H1 (cell line): ENCODE measurements around the gene LSM11. TPM values are rescaled to one million over a fixed set of nuclear protein-coding genes. Genes with fewer than 3 reads are reported as not detected.

ENCODE experiments used
- CTCF ChIA-PET: fragments of 300-600 bp; sonication (Branson Sonifier 250); formaldehyde crosslinking; loops from one replicate; lab custom pipeline; 2021; ENCODE audit not compliant: partially characterized antibody; lab: Charles Lee
- POLR2A ChIA-PET: fragments of 300-600 bp; sonication (Branson Sonifier 250); formaldehyde crosslinking; loops from one replicate; lab custom pipeline; 2021; ENCODE audit warnings: inconsistent platforms; ENCODE audit not compliant: partially characterized antibody; lab: Charles Lee
- DNase-seq, 2 experiments: peaks; one replicate each; pipeline versions ENCODE4 v3.0.0 to v3.0.0-alpha.2; 2010 to 2022; ENCODE audit warnings: low spot score in 2 of 2, low read depth in 1 of 2, mixed read lengths in 1 of 2
- FAIRE-seq: peaks from 2 replicates; lab custom pipeline; 2011; peaks lifted over from hg19 to GRCh38; lab: Jason Lieb, UNC
- H2AFZ ChIP-seq: 2 replicates; pipeline ENCODE4 v1.8.1; 2012; ENCODE audit warnings: low read length, inconsistent platforms
- H2AK5ac ChIP-seq: 2 replicates; pipeline ENCODE4 v1.6.1; 2013; ENCODE audit warnings: low read depth, low read length
- H2BK120ac ChIP-seq: replicated peaks from 2 replicates; pipeline ENCODE3; 2013; ENCODE audit warnings: low read depth, low read length, inconsistent platforms
- H2BK12ac ChIP-seq: 2 replicates; pipeline ENCODE4 v1.6.1; 2013; ENCODE audit warnings: low read depth, low read length
- H2BK15ac ChIP-seq: 2 replicates; pipeline ENCODE4 v1.6.1; 2013; ENCODE audit warnings: low read length
- H2BK20ac ChIP-seq: 2 replicates; pipeline ENCODE4 v1.6.1; 2013; ENCODE audit warnings: low read length
- H2BK5ac ChIP-seq: 2 replicates; pipeline ENCODE4 v1.6.1; 2013; ENCODE audit warnings: low read depth, low read length
- H3K14ac ChIP-seq: 2 replicates; pipeline ENCODE4 v1.6.1; 2013; ENCODE audit warnings: inconsistent platforms; ENCODE audit not compliant: insufficient read length
- H3K18ac ChIP-seq: 2 replicates; pipeline ENCODE4 v1.6.1; 2013; ENCODE audit warnings: low read length; ENCODE audit errors: extremely low read depth
- H3K23ac ChIP-seq: 2 replicates; pipeline ENCODE4 v1.6.1; 2013; ENCODE audit warnings: inconsistent platforms; ENCODE audit not compliant: insufficient read length
- H3K23me2 ChIP-seq: 2 replicates; pipeline ENCODE4 v1.6.1; 2013; ENCODE audit warnings: low read depth, low read length
- H3K27ac ChIP-seq: 2 replicates; pipeline ENCODE4 v1.6.1; 2011; ENCODE audit warnings: low read depth, low read length, inconsistent platforms
- H3K27me3 ChIP-seq, 4 experiments: replicated peaks in 1 of 4; 1 replicate in 1 of 4; 2 replicates in 3 of 4; pipeline versions ENCODE4 v1.6.1 to v1.8.1; 2011 to 2013; ENCODE audit warnings: low read length in 3 of 4, mild to moderate bottlenecking in 3 of 4, inconsistent platforms in 2 of 4, mixed read lengths in 2 of 4, moderate library complexity in 1 of 4; ENCODE audit not compliant: control insufficient read depth in 3 of 4, insufficient read depth in 3 of 4; ENCODE audit errors: extremely low read depth in 1 of 4
- H3K36me3 ChIP-seq, 4 experiments: 2 replicates each; pipeline versions ENCODE4 v1.6.1 to v1.8.1; 2011 to 2013; ENCODE audit warnings: mild to moderate bottlenecking in 4 of 4, low read length in 3 of 4, moderate library complexity in 2 of 4, control low read depth in 1 of 4, inconsistent platforms in 1 of 4; ENCODE audit not compliant: insufficient read depth in 4 of 4, control insufficient read depth in 2 of 4
- H3K4ac ChIP-seq: replicated peaks from 2 replicates; pipeline ENCODE3; 2013; ENCODE audit warnings: low read length, low read depth, mixed read lengths, inconsistent platforms; ENCODE audit not compliant: insufficient read length
- H3K4me1 ChIP-seq, 4 experiments: replicated peaks in 1 of 4; 1 replicate in 1 of 4; 2 replicates in 3 of 4; pipeline versions ENCODE4 v1.6.1 to v1.8.1; 2011 to 2013; ENCODE audit warnings: low read length in 3 of 4, inconsistent platforms in 2 of 4, mixed read lengths in 1 of 4; ENCODE audit not compliant: insufficient read depth in 4 of 4, control insufficient read depth in 3 of 4
- H3K4me2 ChIP-seq, 2 experiments: 2 replicates each; pipeline versions ENCODE4 v1.6.1 to v1.8.1; 2011 to 2013; ENCODE audit warnings: low read depth in 2 of 2, low read length in 2 of 2, control low read depth in 1 of 2, inconsistent platforms in 1 of 2, mild to moderate bottlenecking in 1 of 2; ENCODE audit not compliant: insufficient read depth in 1 of 2
- H3K4me3 ChIP-seq, 4 experiments: fragments of 200-600, 300-600 bp in 1 of 4; sonication (generic), shearing (Covaris generic), sonication (Bioruptor Twin) in 1 of 4; 2 replicates each; pipeline versions ENCODE4 v1.5.1 to v1.8.1; 2011 to 2016; ENCODE audit warnings: low read length in 4 of 4, low read depth in 3 of 4, control low read depth in 2 of 4, inconsistent platforms in 2 of 4, mild to moderate bottlenecking in 2 of 4, mixed read lengths in 1 of 4, moderate library complexity in 1 of 4; ENCODE audit not compliant: insufficient read depth in 2 of 4; ENCODE audit errors: extremely low read depth in 1 of 4
- H3K56ac ChIP-seq: replicated peaks from 2 replicates; pipeline ENCODE3; 2013; ENCODE audit warnings: low read depth, mild to moderate bottlenecking, mixed read lengths, low read length, inconsistent platforms; ENCODE audit not compliant: insufficient read length
- H3K79me1 ChIP-seq: 2 replicates; pipeline ENCODE4 v1.6.1; 2013; ENCODE audit warnings: low read depth, low read length, control low read depth
- H3K79me2 ChIP-seq, 2 experiments: 2 replicates each; pipeline versions ENCODE4 v1.6.1 to v1.8.1; 2012 to 2013; ENCODE audit warnings: low read length in 2 of 2, mild to moderate bottlenecking in 2 of 2, inconsistent platforms in 1 of 2; ENCODE audit not compliant: insufficient read depth in 2 of 2, control insufficient read depth in 1 of 2
- H3K9ac ChIP-seq, 4 experiments: replicated peaks in 1 of 4; 1 replicate in 1 of 4; 2 replicates in 3 of 4; pipeline versions ENCODE4 v1.6.1 to v1.8.1; 2011 to 2013; ENCODE audit warnings: low read depth in 3 of 4, low read length in 3 of 4, control low read depth in 2 of 4, mild to moderate bottlenecking in 2 of 4, moderate library complexity in 2 of 4, inconsistent platforms in 1 of 4; ENCODE audit errors: extremely low read depth in 1 of 4
- H3K9me3 ChIP-seq, 2 experiments: 2 replicates each; pipeline versions ENCODE4 v1.6.1 to v1.8.1; 2012 to 2013; ENCODE audit warnings: mild to moderate bottlenecking in 2 of 2, moderate library complexity in 2 of 2, control low read depth in 1 of 2, inconsistent platforms in 1 of 2, low read depth in 1 of 2, low read length in 1 of 2, mixed read lengths in 1 of 2; ENCODE audit not compliant: insufficient read depth in 2 of 2
- H4K20me1 ChIP-seq, 2 experiments: replicated peaks in 1 of 2; 2 replicates each; pipeline versions ENCODE3 to v1.8.1; 2011 to 2013; ENCODE audit warnings: inconsistent platforms in 2 of 2, low read length in 2 of 2, mild to moderate bottlenecking in 1 of 2; ENCODE audit not compliant: insufficient read depth in 2 of 2, control insufficient read depth in 1 of 2
- H4K5ac ChIP-seq: 2 replicates; pipeline ENCODE4 v1.6.1; 2013; ENCODE audit warnings: low read length, low read depth, mixed read lengths, inconsistent platforms; ENCODE audit not compliant: insufficient read length
- H4K8ac ChIP-seq: 2 replicates; pipeline ENCODE4 v1.8.0; 2013; ENCODE audit warnings: mild to moderate bottlenecking, moderate library complexity, low read length, inconsistent platforms; ENCODE audit not compliant: insufficient read depth; ENCODE audit errors: extremely low read depth
- H4K91ac ChIP-seq: replicated peaks from 2 replicates; pipeline ENCODE3; 2013; ENCODE audit warnings: low read length, mixed read lengths, inconsistent platforms; ENCODE audit not compliant: insufficient read length
- EGR1 ChIP-seq: IDR thresholded peaks from 2 replicates; pipeline ENCODE4 v1.6.1; 2011; ENCODE audit warnings: low read depth, low read length, borderline replicate concordance
- KDM1A ChIP-seq: fragments of 200-600, 300-600 bp; sonication (generic); IDR thresholded peaks from 2 replicates; pipeline ENCODE4 v1.7.1; 2016; ENCODE audit warnings: mild to moderate bottlenecking, low read length, borderline replicate concordance
- KDM5A ChIP-seq: fragments of 200-600 bp; IDR thresholded peaks from 2 replicates; pipeline ENCODE4 v1.7.1; 2012; ENCODE audit warnings: mild to moderate bottlenecking, low read length, inconsistent platforms, mixed read lengths
- SIRT6 ChIP-seq: IDR thresholded peaks from one replicate; pipeline ENCODE4 v1.7.1; 2012; ENCODE audit warnings: low read length, inconsistent platforms
- SP1 ChIP-seq: IDR thresholded peaks from 2 replicates; pipeline ENCODE4 v1.6.1; 2011; ENCODE audit warnings: low read depth, low read length
- WGBS, 2 experiments: shearing (Covaris generic) in 1 of 2; methylation state at CpG; one replicate each; pipeline versions ENCODE4 v1.1.6 to v1.1.7; 2013 to 2015; ENCODE audit warnings: low lambda C conversion rate in 2 of 2, mixed read lengths in 2 of 2, inconsistent platforms in 1 of 2, low coverage in 1 of 2, missing lambda C conversion rate in 1 of 2; ENCODE audit not compliant: insufficient replicate concordance in 2 of 2, insufficient coverage in 1 of 2, insufficient read length in 1 of 2; ENCODE audit errors: extremely low coverage in 1 of 2, missing lambda C conversion rate in 1 of 2; 5-methylcytosine and 5-hydroxymethylcytosine counted together
- polyA plus RNA-seq, 7 experiments: library from polyadenylated mRNA; depleted of rRNA in 3 of 7; stranded (reverse) in 5 of 7; unstranded in 2 of 7; fragments of >200 nt in 5 of 7; fragments of 200-250 nt in 2 of 7; gene quantifications; 1 replicate in 5 of 7; 2 replicates in 1 of 7; 4 replicates in 1 of 7; pipeline versions ENCODE4 v1.2.1 to v1.2.3, GENCODE V29; 2011 to 2013; ENCODE audit warnings: missing spikeins in 2 of 7, mixed read lengths in 2 of 7
- total RNA-seq: library from RNA; stranded (reverse); fragmentation: NEBNext Ultra II Directional; extraction: Animal tissue kit (Norgen Biotek cat#: 25700); gene quantifications from 2 replicates; pipeline ENCODE4 v1.2.1, GENCODE V29; 2021
- TF ChIP-seq, protein P1 (sequence below): IDR thresholded peaks from 2 replicates; pipeline ENCODE4 v1.6.1; 2012; ENCODE audit warnings: inconsistent platforms

Gene LSM11
- total and polyA plus RNA-seq, 2 of the 8 experiments (the other 6 are each of a cell fraction or from before 2014, with no cell fraction given), result 1.8 to 3.9 TPM

GRCh38 chr5:157734436-157734835 is 9.1 kb upstream of the LSM11 start:
- H2AK5ac ChIP-seq, result no peak overlapping the region
- no peak for DNase-seq
- no peak overlapping the region for H3K27ac ChIP-seq
- WGBS, 2 experiments, result 95% methylated on average over 7 of the region's 7 CpGs; no CpG with 5 or more reads in 1 of the 2 experiments
- H4K8ac ChIP-seq, result no peak overlapping the region
- no peaks in the 10 kb centered on the region for H3K27me3 ChIP-seq
- no peak overlapping the region for H3K56ac ChIP-seq
- no peak overlapping the region for H3K4me3 ChIP-seq
- H2AFZ ChIP-seq, result no peak overlapping the region
- peaks cover 2 to 47% (median 18%) of the 10 kb centered on the region in 4 experiments; a peak in 6 of 8 replicates for H3K36me3 ChIP-seq
- H3K4ac ChIP-seq, result no peak overlapping the region
- no peak overlapping the region for H3K23ac ChIP-seq
- H3K79me1 ChIP-seq, result no peaks in the 10 kb centered on the region
- H4K20me1 ChIP-seq, result no peaks in the 10 kb centered on the region
- peaks cover 4% of the 10 kb centered on the region; the same call in 1 of the 2 replicates for H3K23me2 ChIP-seq
- no peak overlapping the region for H2BK120ac ChIP-seq
- no peak overlapping the region for H3K18ac ChIP-seq
- no peaks in the 10 kb centered on the region; a peak in 1 of 4 replicates for H3K79me2 ChIP-seq
- FAIRE-seq, result no peak
- POLR2A ChIA-PET, result no interaction called here
- H3K9ac ChIP-seq, result no peak overlapping the region
- H2BK12ac ChIP-seq, result no peak overlapping the region
- no peak overlapping the region for H2BK20ac ChIP-seq
- H3K4me1 ChIP-seq, result no peaks in the 10 kb centered on the region
- H4K5ac ChIP-seq, result no peak overlapping the region
- no peak overlapping the region for H4K91ac ChIP-seq
- H3K14ac ChIP-seq, result no peak overlapping the region
- CTCF ChIA-PET, result interaction anchor here (0.6 to 1.3 kb wide), 3 partner anchors 9 to 137 kb away, joined by 3 to 4 read pairs (median 3); partner anchors contain the start of gene LSM11
- H3K4me2 ChIP-seq, result no peak overlapping the region
- H2BK5ac ChIP-seq, result no peak overlapping the region
- H3K9me3 ChIP-seq, result 0 out of 4 replicates have a peak, but pooled peaks cover 0 to 2% of the 10 kb centered on the region in 2 experiments
- H2BK15ac ChIP-seq, result no peak overlapping the region
- no peak for TF ChIP-seq SP1
- TF ChIP-seq, protein P1, sequence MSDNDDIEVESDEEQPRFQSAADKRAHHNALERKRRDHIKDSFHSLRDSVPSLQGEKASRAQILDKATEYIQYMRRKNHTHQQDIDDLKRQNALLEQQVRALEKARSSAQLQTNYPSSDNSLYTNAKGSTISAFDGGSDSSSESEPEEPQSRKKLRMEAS, result no peak
- no peak for TF ChIP-seq EGR1
- TF ChIP-seq KDM1A, result no peak
- TF ChIP-seq KDM5A, result no peak
- no peak for TF ChIP-seq SIRT6
